ENCODE results near the gene DLST.

The DLST gene

DNA sequence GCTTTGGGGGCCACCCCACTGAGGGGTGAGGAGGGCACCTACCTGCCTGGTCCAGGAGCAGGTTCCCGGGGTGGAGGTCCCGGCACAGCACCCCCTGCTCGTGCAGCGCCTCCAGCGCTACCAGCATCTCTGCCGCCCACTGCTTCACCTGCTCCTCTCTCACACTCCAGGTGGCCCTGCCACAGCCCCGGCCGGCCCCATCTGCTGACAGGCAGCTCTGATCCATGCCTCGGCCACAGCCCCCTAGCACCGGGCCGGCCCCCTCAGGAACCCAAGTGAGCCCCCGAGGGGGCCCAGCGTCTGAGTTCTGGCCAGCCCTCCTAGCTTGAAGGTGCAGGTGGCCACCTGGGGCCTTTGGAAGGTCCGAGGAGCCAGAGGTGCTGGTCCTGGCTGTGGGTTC, 27.8 kb downstream of the DLST start:
- Histone ChIP-seq H3K4me1 (ENCODE audit: control insufficient read depth, insufficient read depth, low read length) (no peaks in the 10 kb centered on the region), H3K4me3 (ENCODE audit: low read depth, low read length) (no peak overlapping the region), H3K36me3 (ENCODE audit: control insufficient read depth in 2 of 2, insufficient read depth in 1 of 2, low read length in 2 of 2) (peaks cover 0 to 21% of the 10 kb centered on the region in 2 experiments; a peak in 2 of 3 replicates), H3K27ac (ENCODE audit: extremely low read depth, low read depth, low read length) (no peak overlapping the region), H3K9me3 (ENCODE audit: control insufficient read depth, insufficient read depth, low read depth, low read length) (no peaks in the 10 kb centered on the region)
- no peak for TF ChIP-seq ZNF335 (tag by site-specific recombination; conservative IDR thresholded peaks at IDR 0.05)
- TF ChIP-seq KLF10 (tag by site-specific recombination; IDR thresholded peaks at IDR 0.05) = no peak
- TF ChIP-seq, protein P1, sequence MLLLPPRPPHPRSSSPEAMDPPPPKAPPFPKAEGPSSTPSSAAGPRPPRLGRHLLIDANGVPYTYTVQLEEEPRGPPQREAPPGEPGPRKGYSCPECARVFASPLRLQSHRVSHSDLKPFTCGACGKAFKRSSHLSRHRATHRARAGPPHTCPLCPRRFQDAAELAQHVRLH (tag by site-specific recombination; IDR thresholded peaks at IDR 0.05) = no peak
- TF ChIP-seq, protein P2, sequence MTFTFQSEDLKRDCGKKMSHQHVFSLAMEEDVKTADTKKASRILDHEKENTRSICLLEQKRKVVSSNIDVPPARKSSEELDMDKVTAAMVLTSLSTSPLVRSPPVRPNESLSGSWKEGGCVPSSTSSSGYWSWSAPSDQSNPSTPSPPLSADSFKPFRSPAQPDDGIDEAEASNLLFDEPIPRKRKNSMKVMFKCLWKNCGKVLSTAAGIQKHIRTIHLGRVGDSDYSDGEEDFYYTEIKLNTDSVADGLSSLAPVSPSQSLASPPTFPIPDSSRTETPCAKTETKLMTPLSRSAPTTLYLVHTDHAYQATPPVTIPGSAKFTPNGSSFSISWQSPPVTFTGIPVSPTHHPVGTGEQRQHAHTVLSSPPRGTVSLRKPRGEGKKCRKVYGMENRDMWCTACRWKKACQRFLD (tag by site-specific recombination; IDR thresholded peaks at IDR 0.05) = no peak
- TF ChIP-seq ZNF157 (tag by site-specific recombination; IDR thresholded peaks at IDR 0.05) = no peak
- TF ChIP-seq, protein P3, sequence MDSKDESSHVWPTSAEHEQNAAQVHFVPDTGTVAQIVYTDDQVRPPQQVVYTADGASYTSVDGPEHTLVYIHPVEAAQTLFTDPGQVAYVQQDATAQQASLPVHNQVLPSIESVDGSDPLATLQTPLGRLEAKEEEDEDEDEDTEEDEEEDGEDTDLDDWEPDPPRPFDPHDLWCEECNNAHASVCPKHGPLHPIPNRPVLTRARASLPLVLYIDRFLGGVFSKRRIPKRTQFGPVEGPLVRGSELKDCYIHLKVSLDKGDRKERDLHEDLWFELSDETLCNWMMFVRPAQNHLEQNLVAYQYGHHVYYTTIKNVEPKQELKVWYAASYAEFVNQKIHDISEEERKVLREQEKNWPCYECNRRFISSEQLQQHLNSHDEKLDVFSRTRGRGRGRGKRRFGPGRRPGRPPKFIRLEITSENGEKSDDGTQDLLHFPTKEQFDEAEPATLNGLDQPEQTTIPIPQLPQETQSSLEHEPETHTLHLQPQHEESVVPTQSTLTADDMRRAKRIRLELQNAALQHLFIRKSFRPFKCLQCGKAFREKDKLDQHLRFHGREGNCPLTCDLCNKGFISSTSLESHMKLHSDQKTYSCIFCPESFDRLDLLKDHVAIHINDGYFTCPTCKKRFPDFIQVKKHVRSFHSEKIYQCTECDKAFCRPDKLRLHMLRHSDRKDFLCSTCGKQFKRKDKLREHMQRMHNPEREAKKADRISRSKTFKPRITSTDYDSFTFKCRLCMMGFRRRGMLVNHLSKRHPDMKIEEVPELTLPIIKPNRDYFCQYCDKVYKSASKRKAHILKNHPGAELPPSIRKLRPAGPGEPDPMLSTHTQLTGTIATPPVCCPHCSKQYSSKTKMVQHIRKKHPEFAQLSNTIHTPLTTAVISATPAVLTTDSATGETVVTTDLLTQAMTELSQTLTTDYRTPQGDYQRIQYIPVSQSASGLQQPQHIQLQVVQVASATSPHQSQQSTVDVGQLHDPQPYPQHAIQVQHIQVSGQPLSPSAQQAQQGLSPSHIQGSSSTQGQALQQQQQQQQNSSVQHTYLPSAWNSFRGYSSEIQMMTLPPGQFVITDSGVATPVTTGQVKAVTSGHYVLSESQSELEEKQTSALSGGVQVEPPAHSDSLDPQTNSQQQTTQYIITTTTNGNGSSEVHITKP (tag by site-specific recombination; IDR thresholded peaks at IDR 0.05) = no peak
- TF ChIP-seq ZNF248 (tag by site-specific recombination; IDR thresholded peaks at IDR 0.05) = no peak
- TF ChIP-seq ZNF426 (tag by site-specific recombination; IDR thresholded peaks at IDR 0.05) = no peak
- TF ChIP-seq, protein P4, sequence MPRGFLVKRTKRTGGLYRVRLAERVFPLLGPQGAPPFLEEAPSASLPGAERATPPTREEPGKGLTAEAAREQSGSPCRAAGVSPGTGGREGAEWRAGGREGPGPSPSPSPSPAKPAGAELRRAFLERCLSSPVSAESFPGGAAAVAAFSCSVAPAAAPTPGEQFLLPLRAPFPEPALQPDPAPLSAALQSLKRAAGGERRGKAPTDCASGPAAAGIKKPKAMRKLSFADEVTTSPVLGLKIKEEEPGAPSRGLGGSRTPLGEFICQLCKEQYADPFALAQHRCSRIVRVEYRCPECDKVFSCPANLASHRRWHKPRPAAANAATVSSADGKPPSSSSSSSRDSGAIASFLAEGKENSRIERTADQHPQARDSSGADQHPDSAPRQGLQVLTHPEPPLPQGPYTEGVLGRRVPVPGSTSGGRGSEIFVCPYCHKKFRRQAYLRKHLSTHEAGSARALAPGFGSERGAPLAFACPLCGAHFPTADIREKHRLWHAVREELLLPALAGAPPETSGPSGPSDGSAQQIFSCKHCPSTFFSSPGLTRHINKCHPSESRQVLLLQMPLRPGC (tag by site-specific recombination; IDR thresholded peaks at IDR 0.05) = no peak
- TF ChIP-seq, protein P5, sequence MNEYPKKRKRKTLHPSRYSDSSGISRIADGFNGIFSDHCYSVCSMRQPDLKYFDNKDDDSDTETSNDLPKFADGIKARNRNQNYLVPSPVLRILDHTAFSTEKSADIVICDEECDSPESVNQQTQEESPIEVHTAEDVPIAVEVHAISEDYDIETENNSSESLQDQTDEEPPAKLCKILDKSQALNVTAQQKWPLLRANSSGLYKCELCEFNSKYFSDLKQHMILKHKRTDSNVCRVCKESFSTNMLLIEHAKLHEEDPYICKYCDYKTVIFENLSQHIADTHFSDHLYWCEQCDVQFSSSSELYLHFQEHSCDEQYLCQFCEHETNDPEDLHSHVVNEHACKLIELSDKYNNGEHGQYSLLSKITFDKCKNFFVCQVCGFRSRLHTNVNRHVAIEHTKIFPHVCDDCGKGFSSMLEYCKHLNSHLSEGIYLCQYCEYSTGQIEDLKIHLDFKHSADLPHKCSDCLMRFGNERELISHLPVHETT (tag by site-specific recombination; IDR thresholded peaks at IDR 0.05) = no peak
- TF ChIP-seq ZFP69B (tag by site-specific recombination; IDR thresholded peaks at IDR 0.05) = no peak
- TF ChIP-seq ZNF621 (tag by site-specific recombination; IDR thresholded peaks at IDR 0.05) = no peak
- no peak for TF ChIP-seq KLF7 (tag by site-specific recombination; IDR thresholded peaks at IDR 0.05; ENCODE audit: borderline replicate concordance)
- TF ChIP-seq ZNF174 (tag by site-specific recombination; IDR thresholded peaks at IDR 0.05) = no peak
- CTCF ChIA-PET = interaction anchor here (6.3 kb wide), 1 partner anchor 14 kb away, joined by 64 read pairs; no protein-coding TSS in a partner anchor
- POLR2A ChIA-PET = no interaction called here

DNA sequence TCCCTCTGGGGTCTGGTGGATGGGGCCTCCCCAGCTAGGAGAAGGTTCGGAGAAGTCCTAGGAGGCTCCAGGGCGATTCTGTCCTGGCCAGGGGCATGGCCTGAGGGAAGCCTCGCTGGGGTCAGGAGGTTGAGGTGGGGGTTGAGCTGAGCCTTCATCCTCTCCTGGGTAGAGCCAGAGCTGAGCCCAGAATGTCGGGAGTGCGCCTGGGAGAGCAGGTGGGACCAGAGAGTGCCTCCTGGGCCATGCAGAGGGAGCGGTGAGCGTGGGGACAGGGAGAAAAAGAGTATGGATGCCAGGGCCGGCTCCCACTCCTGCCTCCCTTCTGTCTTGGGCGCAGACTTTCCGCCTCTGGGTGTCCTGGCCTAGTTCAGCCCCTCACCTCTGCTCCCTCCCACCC, 28.2 kb downstream of the DLST start:
- H3K4me3 ChIP-seq (ENCODE audit: low read depth, low read length) = no peak overlapping the region
- H3K27ac ChIP-seq (ENCODE audit: extremely low read depth, low read depth, low read length) = no peak overlapping the region
- no peaks in the 10 kb centered on the region for H3K9me3 ChIP-seq (ENCODE audit: control insufficient read depth, insufficient read depth, low read depth, low read length)
- ChIA-PET POLR2A (no interaction called here), CTCF (interaction anchor here (0.6 to 6.3 kb wide), 3 partner anchors 14 to 54 kb away, joined by 3 to 64 read pairs (median 3); no protein-coding TSS in a partner anchor)
- H3K4me1 ChIP-seq (ENCODE audit: control insufficient read depth, insufficient read depth, low read length) = no peaks in the 10 kb centered on the region
- H3K36me3 ChIP-seq (ENCODE audit: control insufficient read depth in 2 of 2, insufficient read depth in 1 of 2, low read length in 2 of 2) = peaks cover 0 to 17% of the 10 kb centered on the region in 2 experiments; a peak in 2 of 3 replicates
- TF ChIP-seq, protein P6, sequence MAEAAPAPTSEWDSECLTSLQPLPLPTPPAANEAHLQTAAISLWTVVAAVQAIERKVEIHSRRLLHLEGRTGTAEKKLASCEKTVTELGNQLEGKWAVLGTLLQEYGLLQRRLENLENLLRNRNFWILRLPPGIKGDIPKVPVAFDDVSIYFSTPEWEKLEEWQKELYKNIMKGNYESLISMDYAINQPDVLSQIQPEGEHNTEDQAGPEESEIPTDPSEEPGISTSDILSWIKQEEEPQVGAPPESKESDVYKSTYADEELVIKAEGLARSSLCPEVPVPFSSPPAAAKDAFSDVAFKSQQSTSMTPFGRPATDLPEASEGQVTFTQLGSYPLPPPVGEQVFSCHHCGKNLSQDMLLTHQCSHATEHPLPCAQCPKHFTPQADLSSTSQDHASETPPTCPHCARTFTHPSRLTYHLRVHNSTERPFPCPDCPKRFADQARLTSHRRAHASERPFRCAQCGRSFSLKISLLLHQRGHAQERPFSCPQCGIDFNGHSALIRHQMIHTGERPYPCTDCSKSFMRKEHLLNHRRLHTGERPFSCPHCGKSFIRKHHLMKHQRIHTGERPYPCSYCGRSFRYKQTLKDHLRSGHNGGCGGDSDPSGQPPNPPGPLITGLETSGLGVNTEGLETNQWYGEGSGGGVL (tag by site-specific recombination; IDR thresholded peaks at IDR 0.05) = no peak
- TF ChIP-seq ZNF175 (tag by site-specific recombination; IDR thresholded peaks at IDR 0.05) (no peak), ZNF558 (tag by site-specific recombination; IDR thresholded peaks at IDR 0.05) (no peak), MYNN (tag by site-specific recombination; IDR thresholded peaks at IDR 0.05; ENCODE audit: borderline replicate concordance) (no peak), ZNF10 (tag by site-specific recombination; IDR thresholded peaks at IDR 0.05) (no peak), ZNF266 (tag by site-specific recombination; IDR thresholded peaks at IDR 0.05; ENCODE audit: low read depth) (no peak)
- TF ChIP-seq, protein P7, sequence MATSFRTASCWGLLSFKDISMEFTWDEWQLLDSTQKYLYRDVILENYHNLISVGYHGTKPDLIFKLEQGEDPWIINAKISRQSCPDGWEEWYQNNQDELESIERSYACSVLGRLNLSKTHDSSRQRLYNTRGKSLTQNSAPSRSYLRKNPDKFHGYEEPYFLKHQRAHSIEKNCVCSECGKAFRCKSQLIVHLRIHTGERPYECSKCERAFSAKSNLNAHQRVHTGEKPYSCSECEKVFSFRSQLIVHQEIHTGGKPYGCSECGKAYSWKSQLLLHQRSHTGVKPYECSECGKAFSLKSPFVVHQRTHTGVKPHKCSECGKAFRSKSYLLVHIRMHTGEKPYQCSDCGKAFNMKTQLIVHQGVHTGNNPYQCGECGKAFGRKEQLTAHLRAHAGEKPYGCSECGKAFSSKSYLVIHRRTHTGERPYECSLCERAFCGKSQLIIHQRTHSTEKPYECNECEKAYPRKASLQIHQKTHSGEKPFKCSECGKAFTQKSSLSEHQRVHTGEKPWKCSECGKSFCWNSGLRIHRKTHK (tag by site-specific recombination; IDR thresholded peaks at IDR 0.05) = no peak
- TF ChIP-seq, protein P8, sequence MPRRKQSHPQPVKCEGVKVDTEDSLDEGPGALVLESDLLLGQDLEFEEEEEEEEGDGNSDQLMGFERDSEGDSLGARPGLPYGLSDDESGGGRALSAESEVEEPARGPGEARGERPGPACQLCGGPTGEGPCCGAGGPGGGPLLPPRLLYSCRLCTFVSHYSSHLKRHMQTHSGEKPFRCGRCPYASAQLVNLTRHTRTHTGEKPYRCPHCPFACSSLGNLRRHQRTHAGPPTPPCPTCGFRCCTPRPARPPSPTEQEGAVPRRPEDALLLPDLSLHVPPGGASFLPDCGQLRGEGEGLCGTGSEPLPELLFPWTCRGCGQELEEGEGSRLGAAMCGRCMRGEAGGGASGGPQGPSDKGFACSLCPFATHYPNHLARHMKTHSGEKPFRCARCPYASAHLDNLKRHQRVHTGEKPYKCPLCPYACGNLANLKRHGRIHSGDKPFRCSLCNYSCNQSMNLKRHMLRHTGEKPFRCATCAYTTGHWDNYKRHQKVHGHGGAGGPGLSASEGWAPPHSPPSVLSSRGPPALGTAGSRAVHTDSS (tag by site-specific recombination; IDR thresholded peaks at IDR 0.05) = no peak
